Natural killer cell (primary cell): ENCODE data around the gene LMO3. TPM values are rescaled to one million over a fixed set of nuclear protein-coding genes. Genes with fewer than 3 reads are reported as not detected.

ENCODE experiments used
- ATAC-seq, 3 donors: fragments of 150-1000 bp in 2 of 3; fragments of 200-7000 bp in 1 of 3; cut with Tn5 transposase; 1 replicate in 1 of 3; 2 replicates in 2 of 3; pipeline ENCODE4 v1.10.0; 2021; ENCODE audit warnings: mild to moderate bottlenecking in 2 of 3, moderate library complexity in 2 of 3
- DNase-seq, 2 donors: peaks; one replicate each; pipeline versions ENCODE4 v3.0.0 to v3.0.0-alpha.2; 2013 to 2021; ENCODE audit warnings: mixed read lengths in 1 of 2
- H3K27ac ChIP-seq: one replicate; pipeline ENCODE4 v1.5.1; 2013; ENCODE audit warnings: mild to moderate bottlenecking, low read length
- H3K27me3 ChIP-seq: one replicate; pipeline ENCODE4 v1.6.1; 2013; ENCODE audit warnings: low read length; ENCODE audit not compliant: control insufficient read depth, insufficient read depth
- H3K36me3 ChIP-seq: one replicate; pipeline ENCODE4 v1.6.1; 2013; ENCODE audit warnings: low read length; ENCODE audit not compliant: control insufficient read depth, insufficient read depth
- H3K4me1 ChIP-seq: one replicate; pipeline ENCODE4 v1.6.1; 2013; ENCODE audit warnings: low read length; ENCODE audit not compliant: control insufficient read depth, insufficient read depth
- H3K4me3 ChIP-seq: one replicate; pipeline ENCODE4 v1.5.1; 2013; ENCODE audit warnings: low read length
- H3K9me3 ChIP-seq: one replicate; pipeline ENCODE4 v1.6.1; 2013; ENCODE audit warnings: low read length; ENCODE audit not compliant: control insufficient read depth, insufficient read depth
- H3K27ac Mint-ChIP-seq, 2 donors: one replicate each; pipeline ENCODE4 v1.8.0; 2022; ENCODE audit warnings: mild to moderate bottlenecking in 2 of 2, mixed read lengths in 2 of 2, moderate library complexity in 1 of 2
- H3K27me3 Mint-ChIP-seq, 2 donors: one replicate each; pipeline ENCODE4 v1.8.0; 2022; ENCODE audit warnings: low read depth in 2 of 2, mixed read lengths in 2 of 2
- H3K36me3 Mint-ChIP-seq: one replicate; pipeline ENCODE4 v1.8.0; 2022; ENCODE audit warnings: mixed read lengths
- H3K4me1 Mint-ChIP-seq, 2 donors: one replicate each; pipeline ENCODE4 v1.8.0; 2022; ENCODE audit warnings: mixed read lengths in 2 of 2
- H3K4me3 Mint-ChIP-seq: one replicate; pipeline ENCODE4 v1.8.0; 2022; ENCODE audit warnings: mild to moderate bottlenecking, moderate library complexity, mixed read lengths
- H3K9me3 Mint-ChIP-seq, 2 donors: one replicate each; pipeline ENCODE4 v1.8.0; 2022; ENCODE audit warnings: mixed read lengths in 2 of 2
- CTCF ChIP-seq: fragments of 200-600 bp; IDR thresholded peaks from one replicate; pipeline ENCODE4 v1.8.0; 2022; ENCODE audit warnings: antibody characterized with exemption
- WGBS: methylation state at CpG from one replicate; pipeline ENCODE4 v1.1.7; 2013; ENCODE audit warnings: missing lambda C conversion rate; ENCODE audit not compliant: insufficient coverage; 5-methylcytosine and 5-hydroxymethylcytosine counted together
- intact Hi-C: fragments of 100-400 bp; cut with micrococcal nuclease; formaldehyde crosslinking; loops from one replicate; pipeline ENCODE4 v1.14.2; 2022
- total RNA-seq, 4 donors: library from RNA; stranded (reverse); fragments of 120-200 nt in 1 of 4; gene quantifications; one replicate each; pipeline versions ENCODE4 v1.2.3 to v1.2.4, GENCODE V29; 2013 to 2022

The LMO3 gene
- not detected for total RNA-seq
- not detected for total RNA-seq (2013)

- Histone ChIP-seq H3K4me1 (no peaks in the 10 kb centered on the region), H3K27me3 (peaks cover 11% of the 10 kb centered on the region), H3K27ac (no peak within 1 kb of the TSS), H3K4me3 (no peak within 1 kb of the TSS), H3K9me3 (peaks cover 5% of the 10 kb centered on the region), H3K36me3 (no peaks in the 10 kb centered on the region)
- no peak for ATAC-seq
- Mint-ChIP-seq H3K4me3 (no peak within 1 kb of the TSS), H3K36me3 (peaks cover 13% of the 10 kb centered on the region), H3K27ac (no peak within 1 kb of the TSS), H3K27me3 (peaks cover 17 to 24% of the 10 kb centered on the region in 2 donors), H3K4me1 (no peaks in the 10 kb centered on the region), H3K9me3 (peaks cover 7 to 14% of the 10 kb centered on the region in 2 donors)
- WGBS: 0% methylated on average over 2 of the region's 2 CpGs
- TF ChIP-seq CTCF: no peak
- intact Hi-C loops: no loop called here
- DNase-seq: no peak
These were observed at the start of gene LMO3 for GRCh38 chr12:16606117-16606200. Gene LMO3 (minus strand): TSS chr12:16606162. CDS start chr12:16600860, 5,302 bp downstream.

- Histone ChIP-seq H3K9me3 (peaks cover 3% of the 10 kb centered on the region), H3K27me3 (no peaks in the 10 kb centered on the region), H3K4me3 (no peak overlapping the region), H3K4me1 (no peaks in the 10 kb centered on the region), H3K27ac (no peak overlapping the region), H3K36me3 (no peaks in the 10 kb centered on the region)
- H3K4me1 Mint-ChIP-seq: no peaks in the 10 kb centered on the region
- intact Hi-C loops: no loop called here
- WGBS: 76% methylated on average over 2 of the region's 2 CpGs
- no peak for TF ChIP-seq CTCF
- H3K27ac Mint-ChIP-seq: no peak overlapping the region
- ATAC-seq: no peak
- H3K4me3 Mint-ChIP-seq: no peak overlapping the region
- H3K36me3 Mint-ChIP-seq: no peaks in the 10 kb centered on the region
- H3K9me3 Mint-ChIP-seq: peaks cover 7 to 18% of the 10 kb centered on the region in 2 donors
- DNase-seq: no peak
- no peaks in the 10 kb centered on the region for H3K27me3 Mint-ChIP-seq
These were observed 30.6 kb upstream of the LMO3 start for GRCh38 chr12:16636435-16637055.

- 60% methylated on average over 1 of the region's 1 CpG for WGBS
- Mint-ChIP-seq H3K4me1 (no peaks in the 10 kb centered on the region), H3K4me3 (no peak overlapping the region)
These were observed 28.8 kb upstream of the LMO3 start for GRCh38 chr12:16634786-16635185.

More at GRCh38 chr12:16634786-16635185, 28.8 kb upstream of the LMO3 start:
- Histone ChIP-seq H3K9me3 (peaks cover 2% of the 10 kb centered on the region), H3K36me3 (no peaks in the 10 kb centered on the region), H3K4me1 (no peaks in the 10 kb centered on the region), H3K27ac (no peak overlapping the region), H3K4me3 (no peak overlapping the region), H3K27me3 (no peaks in the 10 kb centered on the region)
- ATAC-seq (no peak), DNase-seq (no peak)
- Mint-ChIP-seq H3K9me3 (peaks cover 7 to 22% of the 10 kb centered on the region in 2 donors), H3K36me3 (no peaks in the 10 kb centered on the region), H3K27ac (no peak overlapping the region), H3K27me3 (no peaks in the 10 kb centered on the region)
- no peak for TF ChIP-seq CTCF
- intact Hi-C loops: no loop called here
